H9 (cell line): ENCODE results near the gene FNDC3A. TPM values are rescaled to one million over a fixed set of nuclear protein-coding genes. Genes with fewer than 3 reads are reported as not detected.

ENCODE experiments used
- DNase-seq: peaks from one replicate; pipeline ENCODE4 v3.0.0-alpha.2; 2017
- H2AFZ ChIP-seq: one replicate; pipeline ENCODE4 v1.6.1; 2013; ENCODE audit warnings: mild to moderate bottlenecking, low read length, control low read depth, moderate library complexity
- H2AK5ac ChIP-seq: 2 replicates; pipeline ENCODE4 v1.6.1; 2013; ENCODE audit warnings: low read length, control low read depth, mixed read lengths; ENCODE audit not compliant: insufficient read length
- H2BK120ac ChIP-seq: one replicate; pipeline ENCODE4 v1.6.1; 2013; ENCODE audit warnings: low read depth, mild to moderate bottlenecking, low read length, control low read depth, inconsistent platforms; ENCODE audit not compliant: poor library complexity, severe bottlenecking
- H2BK12ac ChIP-seq: 2 replicates; pipeline ENCODE4 v1.6.1; 2013; ENCODE audit warnings: low read length, control low read depth, mixed read lengths, low read depth; ENCODE audit not compliant: insufficient read length
- H2BK15ac ChIP-seq: 2 replicates; pipeline ENCODE4 v1.6.1; 2013; ENCODE audit warnings: low read depth, low read length, control low read depth
- H2BK20ac ChIP-seq: one replicate; pipeline ENCODE4 v1.6.1; 2013; ENCODE audit warnings: low read depth, mild to moderate bottlenecking, low read length, control low read depth, inconsistent platforms; ENCODE audit not compliant: poor library complexity, severe bottlenecking
- H2BK5ac ChIP-seq: 2 replicates; pipeline ENCODE4 v1.6.1; 2013; ENCODE audit warnings: low read length, control low read depth, mixed read lengths; ENCODE audit not compliant: insufficient read length
- H3K14ac ChIP-seq: 2 replicates; pipeline ENCODE4 v1.6.1; 2013; ENCODE audit warnings: low read length, control low read depth; ENCODE audit not compliant: insufficient read depth
- H3K18ac ChIP-seq: 2 replicates; pipeline ENCODE4 v1.6.1; 2013; ENCODE audit warnings: low read depth, mild to moderate bottlenecking, mixed read lengths, low read length, control low read depth; ENCODE audit not compliant: insufficient read length
- H3K23ac ChIP-seq: 2 replicates; pipeline ENCODE4 v1.6.1; 2013; ENCODE audit warnings: low read length, control low read depth, mixed read lengths, low read depth; ENCODE audit not compliant: insufficient read length
- H3K23me2 ChIP-seq: 2 replicates; pipeline ENCODE4 v1.6.1; 2013; ENCODE audit warnings: low read depth, mild to moderate bottlenecking, mixed read lengths, low read length, control low read depth; ENCODE audit not compliant: insufficient read length, poor library complexity, severe bottlenecking
- H3K27ac ChIP-seq: 2 replicates; pipeline ENCODE4 v1.5.1; 2013; ENCODE audit warnings: low read length, control low read depth, mixed read lengths, low read depth; ENCODE audit not compliant: insufficient read length
- H3K27me3 ChIP-seq: 2 replicates; pipeline ENCODE4 v1.6.1; 2013; ENCODE audit warnings: low read length, control low read depth, inconsistent platforms; ENCODE audit not compliant: insufficient read depth
- H3K4ac ChIP-seq: 2 replicates; pipeline ENCODE4 v1.6.1; 2013; ENCODE audit warnings: low read depth, mild to moderate bottlenecking, control low read depth, inconsistent platforms, low read length, moderate library complexity
- H3K4me1 ChIP-seq: 2 replicates; pipeline ENCODE4 v1.6.1; 2013; ENCODE audit warnings: low read length, control low read depth, inconsistent platforms; ENCODE audit not compliant: insufficient read depth
- H3K4me2 ChIP-seq: 2 replicates; pipeline ENCODE4 v1.6.1; 2013; ENCODE audit warnings: low read length, control low read depth, mixed read lengths; ENCODE audit not compliant: insufficient read length, insufficient read depth
- H3K56ac ChIP-seq: 2 replicates; pipeline ENCODE4 v1.6.1; 2013; ENCODE audit warnings: low read depth, mild to moderate bottlenecking, mixed read lengths, low read length, control low read depth; ENCODE audit not compliant: insufficient read length
- H3K79me1 ChIP-seq: 2 replicates; pipeline ENCODE4 v1.6.1; 2013; ENCODE audit warnings: low read depth, mild to moderate bottlenecking, moderate library complexity, low read length, control low read depth, inconsistent platforms; ENCODE audit not compliant: insufficient read depth, poor library complexity, severe bottlenecking
- H3K79me2 ChIP-seq: 2 replicates; pipeline ENCODE4 v1.6.1; 2013; ENCODE audit warnings: low read length, control low read depth, inconsistent platforms; ENCODE audit not compliant: insufficient read depth
- H3K9ac ChIP-seq: 2 replicates; pipeline ENCODE4 v1.6.1; 2013; ENCODE audit warnings: low read length, control low read depth, mixed read lengths; ENCODE audit not compliant: insufficient read length; ENCODE audit errors: extremely low read depth
- H3K9me3 ChIP-seq: one replicate; pipeline ENCODE4 v1.6.1; 2013; ENCODE audit warnings: low read depth, low read length, inconsistent platforms; ENCODE audit not compliant: control insufficient read depth
- H3T11ph ChIP-seq: one replicate; pipeline ENCODE4 v1.6.1; 2013; ENCODE audit warnings: mild to moderate bottlenecking, low read length, control low read depth, inconsistent platforms
- H4K20me1 ChIP-seq: one replicate; pipeline ENCODE4 v1.6.1; 2013; ENCODE audit not compliant: control insufficient read depth, insufficient read length, insufficient read depth
- H4K5ac ChIP-seq: 2 replicates; pipeline ENCODE4 v1.6.1; 2013; ENCODE audit warnings: low read depth, mild to moderate bottlenecking, mixed read lengths, low read length, control low read depth; ENCODE audit not compliant: insufficient read length
- H4K8ac ChIP-seq: replicated peaks from 2 replicates; pipeline ENCODE4 v1.6.1; 2013; ENCODE audit warnings: low read length, control low read depth, mixed read lengths, low read depth; ENCODE audit not compliant: insufficient read length
- H4K91ac ChIP-seq: 2 replicates; pipeline ENCODE4 v1.6.1; 2013; ENCODE audit warnings: low read depth, mild to moderate bottlenecking, moderate library complexity, mixed read lengths, low read length, control low read depth; ENCODE audit not compliant: insufficient read length
- H3K27ac Mint-ChIP-seq, 3 experiments: 2 replicates in 2 of 3; 3 replicates in 1 of 3; pipeline ENCODE4 v1.8.0; 2020 to 2021; ENCODE audit warnings: mixed read lengths in 3 of 3, mild to moderate bottlenecking in 1 of 3, moderate library complexity in 1 of 3
- H3K27me3 Mint-ChIP-seq: 2 replicates; pipeline ENCODE4 v1.8.0; 2021; ENCODE audit warnings: low read depth, mild to moderate bottlenecking, moderate library complexity, mixed read lengths
- H3K36me3 Mint-ChIP-seq, 3 experiments: 2 replicates in 2 of 3; 3 replicates in 1 of 3; pipeline ENCODE4 v1.8.0; 2020 to 2021; ENCODE audit warnings: low read depth in 3 of 3, mixed read lengths in 3 of 3; ENCODE audit not compliant: insufficient read depth in 1 of 3
- H3K4me1 Mint-ChIP-seq, 2 experiments: 2 replicates each; pipeline ENCODE4 v1.8.0; 2020; ENCODE audit warnings: mixed read lengths in 2 of 2
- H3K4me3 Mint-ChIP-seq, 2 experiments: 2 replicates in 1 of 2; 3 replicates in 1 of 2; pipeline ENCODE4 v1.8.0; 2020 to 2021; ENCODE audit warnings: mild to moderate bottlenecking in 2 of 2, mixed read lengths in 2 of 2, moderate library complexity in 1 of 2
- H3K9me3 Mint-ChIP-seq, 2 experiments: 2 replicates in 1 of 2; 3 replicates in 1 of 2; pipeline ENCODE4 v1.8.0; 2020; ENCODE audit warnings: mild to moderate bottlenecking in 2 of 2, mixed read lengths in 2 of 2, moderate library complexity in 1 of 2
- CTCF ChIP-seq: fragments of 200-600 bp; sonication (generic); conservative IDR thresholded peaks from 3 replicates; pipeline ENCODE4 v1.8.0; 2021; ENCODE audit warnings: antibody characterized with exemption, mild to moderate bottlenecking
- WGBS: extraction: QIAGEN DNeasy Blood & Tissue Kit; methylation state at CpG from one replicate; pipeline ENCODE4 v1.1.7; 2013; ENCODE audit warnings: missing lambda C conversion rate, low lambda C conversion rate, mixed read lengths; ENCODE audit not compliant: insufficient read length; ENCODE audit errors: extremely low coverage; 5-methylcytosine and 5-hydroxymethylcytosine counted together
- total RNA-seq: library from RNA; stranded (reverse); gene quantifications from 2 replicates; pipeline ENCODE4 v1.2.1, GENCODE V29; 2021

The FNDC3A gene
- total RNA-seq, 1 experiment from 2014 or later = 27.4 TPM

- no peak overlapping the region for H2AFZ ChIP-seq
- no peak overlapping the region for H2BK5ac ChIP-seq
- no peak overlapping the region for H3K27ac ChIP-seq
- no peak for TF ChIP-seq CTCF
- no peak overlapping the region for H2BK120ac ChIP-seq
- H3K23ac ChIP-seq = no peak overlapping the region
- no peaks in the 10 kb centered on the region for H4K20me1 ChIP-seq
- Mint-ChIP-seq H3K4me3 (no peak overlapping the region), H3K9me3 (peaks cover 12 to 21% of the 10 kb centered on the region in 2 experiments), H3K27ac (no peak overlapping the region), H3K27me3 (peaks cover 2% of the 10 kb centered on the region; the same call in 1 of the 2 replicates), H3K4me1 (peaks cover 5 to 9% of the 10 kb centered on the region in 2 experiments), H3K36me3 (peaks cover 10 to 21% (median 12%) of the 10 kb centered on the region in 3 experiments)
- H3T11ph ChIP-seq = no peak overlapping the region
- no peak overlapping the region for H3K4me2 ChIP-seq
- no peak overlapping the region for H4K5ac ChIP-seq
- no peak overlapping the region for H2AK5ac ChIP-seq
- no peak for DNase-seq
- H4K91ac ChIP-seq = no peak overlapping the region
- H3K4ac ChIP-seq = no peak overlapping the region
- H3K27me3 ChIP-seq = no peaks in the 10 kb centered on the region
- no peaks in the 10 kb centered on the region for H3K23me2 ChIP-seq
- no CpG with 5 or more reads among the region's 1 CpG for WGBS
- H4K8ac ChIP-seq = no peak overlapping the region
- no peaks in the 10 kb centered on the region for H3K79me2 ChIP-seq
- no peak overlapping the region for H2BK12ac ChIP-seq
- H3K56ac ChIP-seq = no peak overlapping the region
- H3K79me1 ChIP-seq = no peaks in the 10 kb centered on the region
- H3K4me1 ChIP-seq = no peaks in the 10 kb centered on the region
- H3K18ac ChIP-seq = no peak overlapping the region
- no peaks in the 10 kb centered on the region for H3K9me3 ChIP-seq
- no peak overlapping the region for H2BK20ac ChIP-seq
- no peak overlapping the region for H3K14ac ChIP-seq
- H3K9ac ChIP-seq = no peak overlapping the region
- H2BK15ac ChIP-seq = no peak overlapping the region
Measured at GRCh38 chr13:48969685-48970084, 6.0 kb upstream of the FNDC3A start.
